ENCODE data around the gene FAHD2A. TPM values are rescaled to one million over a fixed set of nuclear protein-coding genes. Genes with fewer than 3 reads are reported as not detected.
"Not testable (repeated sequence)": the region's sequence is repeated elsewhere in the genome, so short reads cannot be mapped to it uniquely, and the experiment has no call there.

The FAHD2A gene, protein sequence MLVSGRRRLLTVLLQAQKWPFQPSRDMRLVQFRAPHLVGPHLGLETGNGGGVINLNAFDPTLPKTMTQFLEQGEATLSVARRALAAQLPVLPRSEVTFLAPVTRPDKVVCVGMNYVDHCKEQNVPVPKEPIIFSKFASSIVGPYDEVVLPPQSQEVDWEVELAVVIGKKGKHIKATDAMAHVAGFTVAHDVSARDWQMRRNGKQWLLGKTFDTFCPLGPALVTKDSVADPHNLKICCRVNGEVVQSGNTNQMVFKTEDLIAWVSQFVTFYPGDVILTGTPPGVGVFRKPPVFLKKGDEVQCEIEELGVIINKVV
- total RNA-seq (10 to 100 TPM; 26.1 to 32.7 (median 30.0) TPM), polyA plus RNA-seq (32.2 TPM)
- long read RNA-seq, donor 1, full-length matches to known transcripts, result 40 of 63 reads
- long read RNA-seq, donor 1, partial matches to known transcripts, result 3 of 63 reads
- long read RNA-seq, donor 1, other reads (novel, unspliced or antisense), result 20 of 63 reads
- long read RNA-seq, donor 2, full-length matches to known transcripts, result 30 of 53 reads
- long read RNA-seq, donor 2, partial matches to known transcripts, result 3 of 53 reads
- long read RNA-seq, donor 2, other reads (novel, unspliced or antisense), result 20 of 53 reads
- long read RNA-seq, donor 3, full-length matches to known transcripts, result 87 of 156 reads
- long read RNA-seq, donor 3, partial matches to known transcripts, result 3 of 156 reads
- long read RNA-seq, donor 3, other reads (novel, unspliced or antisense), result 66 of 156 reads
- long read RNA-seq, donor 4, full-length matches to known transcripts, result 21 of 42 reads
- long read RNA-seq, donor 4, partial matches to known transcripts, result 2 of 42 reads
- long read RNA-seq, donor 4, other reads (novel, unspliced or antisense), result 19 of 42 reads

- no peaks in the 10 kb centered on the region for H3K9me3 ChIP-seq (ENCODE audit: control insufficient read depth, low read length)
- peak within 1 kb of the TSS; percentile 90 for H3K27ac ChIP-seq (ENCODE audit: low read length)
- H3K4me1 ChIP-seq (ENCODE audit: control insufficient read depth, insufficient read depth, low read length), result peaks cover 5% of the 10 kb centered on the region
- intact Hi-C loops (cut with DNase I), result no loop called here
- ATAC-seq (peak; percentile 99), DNase-seq (peak; percentile 98 to 100 (median 99))
- peak within 1 kb of the TSS; percentile 66 for H3K4me3 ChIP-seq (ENCODE audit: low read length)
- no peaks in the 10 kb centered on the region for H3K27me3 ChIP-seq (ENCODE audit: control insufficient read depth, insufficient read depth)
- WGBS, result under 1% methylated on average over 64 of the region's 64 CpGs
Observed at GRCh38 chr2:95402370-95403203, at the start of gene FAHD2A. Gene FAHD2A, plus strand, starts transcription at chr2:95402708. Its CDS starts 2,851 bp downstream, at chr2:95405559.

DNA sequence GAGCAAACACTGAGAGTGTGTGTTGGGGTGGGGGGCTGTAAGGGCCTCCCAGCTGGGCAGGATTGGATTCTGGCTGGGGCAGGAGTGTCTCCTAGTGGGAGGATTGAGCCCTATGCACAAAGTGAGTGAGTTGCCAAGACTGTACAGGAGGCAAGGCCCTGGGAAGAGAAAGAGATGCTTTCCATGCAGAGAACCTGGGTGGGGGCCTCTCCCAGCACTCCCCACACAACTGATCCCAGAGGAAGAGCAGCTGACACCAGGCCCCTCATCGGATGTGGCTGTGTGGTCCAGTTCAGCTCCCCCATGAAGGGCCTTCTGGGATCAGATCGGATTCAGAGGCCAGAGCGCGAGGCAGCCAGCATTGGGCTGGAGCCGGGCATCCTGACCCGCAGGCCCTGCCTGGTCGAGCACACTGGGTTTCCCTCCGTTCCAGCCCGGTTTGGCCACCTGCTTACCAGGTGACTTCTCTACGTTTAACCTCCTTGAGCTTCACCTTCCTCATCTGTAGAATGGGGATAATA lies 49.4 kb upstream of the FAHD2A start:
- no peaks in the 10 kb centered on the region for H3K27me3 ChIP-seq (ENCODE audit: control insufficient read depth, insufficient read depth)
- H3K4me3 ChIP-seq (ENCODE audit: low read length), result no peak overlapping the region
- H3K27ac ChIP-seq (ENCODE audit: low read length), result no peak overlapping the region
- no peaks in the 10 kb centered on the region for H3K4me1 ChIP-seq (ENCODE audit: control insufficient read depth, insufficient read depth, low read length)
- WGBS, result 87% methylated on average over 10 of the region's 10 CpGs
- DNase-seq (no peak), ATAC-seq (no peak)
- intact Hi-C loops (cut with DNase I), result no loop called here
- no peaks in the 10 kb centered on the region for H3K9me3 ChIP-seq (ENCODE audit: control insufficient read depth, low read length)

GRCh38 chr2:95353613-95354468 lies 48.7 kb upstream of the FAHD2A start:
- Histone ChIP-seq H3K9me3 (ENCODE audit: control insufficient read depth, low read length) (no peaks in the 10 kb centered on the region), H3K4me1 (ENCODE audit: control insufficient read depth, insufficient read depth, low read length) (no peaks in the 10 kb centered on the region), H3K27me3 (ENCODE audit: control insufficient read depth, insufficient read depth) (no peaks in the 10 kb centered on the region), H3K4me3 (ENCODE audit: low read length) (no peak overlapping the region), H3K27ac (ENCODE audit: low read length) (no peak overlapping the region)
- 76% methylated on average over 22 of the region's 22 CpGs for WGBS
- DNase-seq, result peak in 1 of 3 donors; percentile 40
- intact Hi-C loops (cut with DNase I), result no loop called here
- ATAC-seq, result no peak

DNA sequence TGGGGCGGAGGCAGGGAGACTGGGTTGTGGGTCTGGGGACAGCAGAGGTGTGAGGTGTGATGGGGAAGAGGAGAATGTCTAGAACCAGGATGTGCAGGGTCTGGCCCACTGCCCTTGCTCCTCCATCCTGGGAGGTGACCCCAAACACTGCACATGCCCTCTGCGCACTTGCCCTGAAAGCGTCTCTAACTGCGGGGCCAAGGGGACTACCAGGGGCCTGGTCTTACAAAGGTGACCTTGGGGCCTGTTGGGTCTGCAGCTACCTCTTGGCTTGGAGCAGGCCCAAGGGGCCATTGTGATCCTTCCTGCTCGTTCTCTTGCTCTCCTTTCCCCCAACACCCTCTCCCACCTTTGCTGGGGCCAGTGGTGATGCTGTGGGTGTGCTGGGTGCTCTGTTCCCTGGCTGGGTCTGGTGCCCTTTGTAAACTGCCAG lies 48.0 kb upstream of the FAHD2A start:
- no peaks in the 10 kb centered on the region for H3K27me3 ChIP-seq (ENCODE audit: control insufficient read depth, insufficient read depth)
- intact Hi-C loops (cut with DNase I), result no loop called here
- ATAC-seq (no peak), DNase-seq (peak in 1 of 3 donors; percentile 23)
- H3K4me1 ChIP-seq (ENCODE audit: control insufficient read depth, insufficient read depth, low read length), result no peaks in the 10 kb centered on the region
- H3K4me3 ChIP-seq (ENCODE audit: low read length), result no peak overlapping the region
- no peaks in the 10 kb centered on the region for H3K9me3 ChIP-seq (ENCODE audit: control insufficient read depth, low read length)
- WGBS, result 85% methylated on average over 5 of the region's 5 CpGs
- no peak overlapping the region for H3K27ac ChIP-seq (ENCODE audit: low read length)

DNA sequence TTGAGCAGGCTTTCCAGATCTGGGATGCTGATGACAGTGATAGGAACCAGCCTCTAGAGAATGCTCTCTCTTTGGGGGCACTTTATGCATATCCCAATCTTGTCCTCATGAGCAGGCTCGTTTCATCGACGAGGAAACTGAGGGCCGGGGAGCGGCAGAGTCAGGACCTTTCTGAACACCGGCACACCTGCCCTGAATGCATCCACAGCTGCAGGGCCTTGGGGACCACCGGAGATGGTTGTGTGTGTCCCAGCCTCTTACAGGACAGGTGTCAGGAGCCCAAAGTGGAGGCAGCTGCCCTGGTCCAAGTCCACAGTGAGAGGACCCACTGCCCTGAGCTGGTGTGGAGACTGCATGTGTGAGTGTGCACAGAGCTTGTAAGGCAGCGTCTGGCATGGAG lies 47.6 kb upstream of the FAHD2A start:
- no peak for ATAC-seq
- H3K4me1 ChIP-seq (ENCODE audit: control insufficient read depth, insufficient read depth, low read length), result no peaks in the 10 kb centered on the region
- intact Hi-C loops (cut with DNase I), result no loop called here
- no peak for DNase-seq
- no peaks in the 10 kb centered on the region for H3K27me3 ChIP-seq (ENCODE audit: control insufficient read depth, insufficient read depth)
- H3K4me3 ChIP-seq (ENCODE audit: low read length), result no peak overlapping the region
- 87% methylated on average over 8 of the region's 8 CpGs for WGBS
- no peaks in the 10 kb centered on the region for H3K9me3 ChIP-seq (ENCODE audit: control insufficient read depth, low read length)
- H3K27ac ChIP-seq (ENCODE audit: low read length), result no peak overlapping the region

- DNase-seq; H3K27me3 ChIP-seq (ENCODE audit: control insufficient read depth, insufficient read depth); H3K4me3 ChIP-seq (ENCODE audit: low read length); intact Hi-C loops (cut with DNase I); H3K27ac ChIP-seq (ENCODE audit: low read length); H3K4me1 ChIP-seq (ENCODE audit: control insufficient read depth, insufficient read depth, low read length); ATAC-seq; H3K9me3 ChIP-seq (ENCODE audit: control insufficient read depth, low read length): not testable (repeated sequence)
- 89% methylated on average over 4 of the region's 5 CpGs for WGBS
Observed at GRCh38 chr2:95355486-95355885, 47.0 kb upstream of the FAHD2A start.

- DNase-seq (no peak), ATAC-seq (no peak)
- intact Hi-C loops (cut with DNase I), result no loop called here
- Histone ChIP-seq H3K27ac (ENCODE audit: low read length) (no peak overlapping the region), H3K9me3 (ENCODE audit: control insufficient read depth, low read length) (no peaks in the 10 kb centered on the region), H3K27me3 (ENCODE audit: control insufficient read depth, insufficient read depth) (no peaks in the 10 kb centered on the region), H3K4me1 (ENCODE audit: control insufficient read depth, insufficient read depth, low read length) (no peaks in the 10 kb centered on the region), H3K4me3 (ENCODE audit: low read length) (no peak overlapping the region)
- WGBS, result 91% methylated on average over 12 of the region's 12 CpGs
Observed at GRCh38 chr2:95356821-95357700, 45.4 kb upstream of the FAHD2A start.

GRCh38 chr2:95357717-95358280 lies 44.7 kb upstream of the FAHD2A start:
- no peak for ATAC-seq
- no peak overlapping the region for H3K27ac ChIP-seq (ENCODE audit: low read length)
- no peaks in the 10 kb centered on the region for H3K9me3 ChIP-seq (ENCODE audit: control insufficient read depth, low read length)
- 86% methylated on average over 6 of the region's 6 CpGs for WGBS
- intact Hi-C loops (cut with DNase I), result no loop called here
- no peaks in the 10 kb centered on the region for H3K4me1 ChIP-seq (ENCODE audit: control insufficient read depth, insufficient read depth, low read length)
- no peaks in the 10 kb centered on the region for H3K27me3 ChIP-seq (ENCODE audit: control insufficient read depth, insufficient read depth)
- no peak overlapping the region for H3K4me3 ChIP-seq (ENCODE audit: low read length)
- DNase-seq, result no peak

- WGBS, result 63% methylated on average over 3 of the region's 3 CpGs
- DNase-seq (no peak), ATAC-seq (no peak)
- intact Hi-C loops (cut with DNase I), result no loop called here
- Histone ChIP-seq H3K9me3 (ENCODE audit: control insufficient read depth, low read length) (no peaks in the 10 kb centered on the region), H3K27ac (ENCODE audit: low read length) (no peak overlapping the region), H3K27me3 (ENCODE audit: control insufficient read depth, insufficient read depth) (no peaks in the 10 kb centered on the region), H3K4me1 (ENCODE audit: control insufficient read depth, insufficient read depth, low read length) (no peaks in the 10 kb centered on the region), H3K4me3 (ENCODE audit: low read length) (no peak overlapping the region)
Observed at GRCh38 chr2:95359031-95359430, 43.5 kb upstream of the FAHD2A start.
